NT2/D1 (cell line): ENCODE results near the gene DOCK1.

Experiments used
- DNase-seq: peaks from one replicate; pipeline ENCODE4 v3.0.0-alpha.2; 2011; ENCODE audit warnings: low read depth, low spot score
- H3K27me3 ChIP-seq: 2 replicates; pipeline ENCODE4 v1.6.0; 2011; ENCODE audit warnings: mild to moderate bottlenecking; ENCODE audit not compliant: insufficient read length, insufficient read depth
- H3K36me3 ChIP-seq: 2 replicates; pipeline ENCODE4 v1.6.1; 2011; ENCODE audit warnings: mild to moderate bottlenecking, low read length, mixed read lengths; ENCODE audit not compliant: insufficient read depth, insufficient read length
- H3K4me1 ChIP-seq: 2 replicates; pipeline ENCODE4 v1.5.1; 2011; ENCODE audit not compliant: insufficient read depth, insufficient read length
- H3K4me3 ChIP-seq: 2 replicates; pipeline ENCODE4 v1.5.1; 2011; ENCODE audit warnings: low read depth; ENCODE audit not compliant: insufficient read length
- H3K9ac ChIP-seq: 2 replicates; pipeline ENCODE4 v1.6.0; 2011; ENCODE audit warnings: low read depth; ENCODE audit not compliant: insufficient read length
- H3K9me3 ChIP-seq: 2 replicates; pipeline ENCODE4 v1.5.1; 2011; ENCODE audit warnings: mild to moderate bottlenecking, low read length; ENCODE audit not compliant: insufficient read depth
- SUZ12 ChIP-seq: IDR thresholded peaks from 2 replicates; pipeline ENCODE4 v1.6.1; 2011; ENCODE audit not compliant: insufficient read length, insufficient read depth; ENCODE audit errors: extremely low read depth
- YY1 ChIP-seq: IDR thresholded peaks from 2 replicates; pipeline ENCODE4 v1.6.1; 2011; ENCODE audit not compliant: insufficient read length, insufficient read depth
- ZNF274 ChIP-seq: IDR thresholded peaks from 2 replicates; pipeline ENCODE4 v1.6.1; 2011; ENCODE audit warnings: mild to moderate bottlenecking, low read depth, low read length

Gene DOCK1

GRCh38 chr10:126966938-126967337 is 61.7 kb downstream of the DOCK1 start:
- no peaks in the 10 kb centered on the region for H3K9me3 ChIP-seq
- no peaks in the 10 kb centered on the region for H3K36me3 ChIP-seq
- no peaks in the 10 kb centered on the region for H3K27me3 ChIP-seq
- no peaks in the 10 kb centered on the region for H3K4me1 ChIP-seq
- no peak for DNase-seq
- no peak overlapping the region for H3K9ac ChIP-seq
- H3K4me3 ChIP-seq = no peak overlapping the region
- TF ChIP-seq YY1 (no peak), SUZ12 (no peak), ZNF274 (no peak)

- TF ChIP-seq SUZ12 (no peak), YY1 (no peak), ZNF274 (no peak)
- H3K4me3 ChIP-seq = no peak overlapping the region
- H3K9ac ChIP-seq = no peak overlapping the region
- H3K27me3 ChIP-seq = no peaks in the 10 kb centered on the region
- H3K36me3 ChIP-seq = peaks cover 3% of the 10 kb centered on the region
- no peak for DNase-seq
- no peaks in the 10 kb centered on the region for H3K9me3 ChIP-seq
- no peaks in the 10 kb centered on the region for H3K4me1 ChIP-seq
Observed at GRCh38 chr10:126969310-126969709, 64.1 kb downstream of the DOCK1 start.

- no peak overlapping the region for H3K9ac ChIP-seq
- H3K9me3 ChIP-seq = no peaks in the 10 kb centered on the region
- no peaks in the 10 kb centered on the region for H3K4me1 ChIP-seq
- H3K4me3 ChIP-seq = no peak overlapping the region
- H3K36me3 ChIP-seq = peaks cover 28% of the 10 kb centered on the region
- TF ChIP-seq SUZ12 = no peak
- no peak for TF ChIP-seq YY1
- TF ChIP-seq ZNF274 = no peak
- no peaks in the 10 kb centered on the region for H3K27me3 ChIP-seq
- DNase-seq = no peak
Observed at GRCh38 chr10:126972635-126973414, 67.6 kb downstream of the DOCK1 start.

- TF ChIP-seq YY1 = no peak
- no peak for TF ChIP-seq ZNF274
- TF ChIP-seq SUZ12 = no peak
Observed at GRCh38 chr10:126975221-126975620, 70.0 kb downstream of the DOCK1 start.

GRCh38 chr10:126977216-126977615 is 72.0 kb downstream of the DOCK1 start:
- H3K27me3 ChIP-seq = no peaks in the 10 kb centered on the region
- peaks cover 37% of the 10 kb centered on the region for H3K36me3 ChIP-seq
- no peak overlapping the region for H3K4me3 ChIP-seq
- no peaks in the 10 kb centered on the region for H3K4me1 ChIP-seq
- H3K9me3 ChIP-seq = no peaks in the 10 kb centered on the region
- H3K9ac ChIP-seq = no peak overlapping the region
- no peak for DNase-seq
- no peak for TF ChIP-seq SUZ12
- TF ChIP-seq ZNF274 = no peak
- TF ChIP-seq YY1 = no peak

More at GRCh38 chr10:126975221-126975620, 70.0 kb downstream of the DOCK1 start:
- no peak for DNase-seq
- Histone ChIP-seq H3K36me3 (peaks cover 31% of the 10 kb centered on the region), H3K4me3 (no peak overlapping the region), H3K4me1 (no peaks in the 10 kb centered on the region), H3K27me3 (no peaks in the 10 kb centered on the region), H3K9me3 (no peaks in the 10 kb centered on the region), H3K9ac (no peak overlapping the region)

GRCh38 chr10:126979311-126979710 is 74.1 kb downstream of the DOCK1 start:
- Histone ChIP-seq H3K4me3 (no peak overlapping the region), H3K9me3 (no peaks in the 10 kb centered on the region), H3K9ac (no peak overlapping the region), H3K4me1 (no peaks in the 10 kb centered on the region), H3K36me3 (peaks cover 36% of the 10 kb centered on the region), H3K27me3 (no peaks in the 10 kb centered on the region)
- TF ChIP-seq YY1 (no peak), ZNF274 (no peak), SUZ12 (no peak)
- DNase-seq = no peak

GRCh38 chr10:126993208-126993607 is 88.0 kb downstream of the DOCK1 start:
- H3K36me3 ChIP-seq = peaks cover 46% of the 10 kb centered on the region
- no peak overlapping the region for H3K4me3 ChIP-seq
- DNase-seq = no peak
- TF ChIP-seq ZNF274 = no peak
- no peak for TF ChIP-seq YY1
- no peak for TF ChIP-seq SUZ12
- H3K27me3 ChIP-seq = no peaks in the 10 kb centered on the region
- peaks cover 11% of the 10 kb centered on the region; the same call in 1 of the 2 replicates for H3K9me3 ChIP-seq
- no peak overlapping the region for H3K9ac ChIP-seq
- H3K4me1 ChIP-seq = no peaks in the 10 kb centered on the region
